Measurements from ENCODE around the gene ELOVL7.
"Not testable (repeated sequence)": the region's sequence is repeated elsewhere in the genome, so short reads cannot be mapped to it uniquely, and the experiment has no call there.

The ELOVL7 gene

GRCh38 chr5:60830581-60831127 lies 13.4 kb downstream of the ELOVL7 start:
- no peak for DNase-seq (ENCODE audit: low spot score)

DNA sequence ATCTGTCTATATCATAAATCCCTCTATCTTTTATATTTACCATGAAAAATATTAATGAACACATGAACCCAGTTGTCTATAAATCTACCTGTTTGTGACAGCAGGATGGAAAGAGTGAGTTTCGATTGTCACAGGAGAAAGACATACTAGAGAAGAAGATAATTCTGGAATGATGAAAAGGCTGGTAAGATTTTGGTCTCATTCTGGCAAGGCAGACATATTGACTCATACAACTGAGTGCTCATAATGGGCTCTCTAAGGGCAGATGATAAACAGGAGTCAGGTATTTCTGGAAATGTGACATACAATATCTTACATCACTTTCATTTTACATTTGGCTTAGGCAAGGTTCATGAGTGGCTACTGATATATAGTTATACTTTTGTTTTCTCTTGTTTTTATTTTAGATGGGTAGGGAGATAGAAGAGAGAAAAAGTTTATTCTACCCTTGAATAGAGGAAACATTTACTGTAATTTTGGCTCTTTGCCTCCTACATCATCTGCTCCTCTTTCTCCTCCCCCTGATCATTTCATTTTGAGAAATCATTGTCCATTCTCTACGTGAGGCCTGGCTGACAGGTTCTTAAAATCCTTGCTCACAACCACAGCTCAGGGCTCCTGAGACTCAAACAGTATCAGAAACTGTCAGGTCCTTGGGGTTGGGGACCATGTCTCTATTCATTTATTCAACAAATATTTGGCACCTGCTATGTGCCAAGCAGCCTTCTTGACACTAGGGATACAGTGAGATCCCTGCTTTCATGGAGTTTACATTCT lies 14.4 kb downstream of the ELOVL7 start:
- DNase-seq (ENCODE audit: low spot score), result no peak

- no peak for DNase-seq (ENCODE audit: low spot score)
Observed at GRCh38 chr5:60827201-60827600, 16.9 kb downstream of the ELOVL7 start.

DNA sequence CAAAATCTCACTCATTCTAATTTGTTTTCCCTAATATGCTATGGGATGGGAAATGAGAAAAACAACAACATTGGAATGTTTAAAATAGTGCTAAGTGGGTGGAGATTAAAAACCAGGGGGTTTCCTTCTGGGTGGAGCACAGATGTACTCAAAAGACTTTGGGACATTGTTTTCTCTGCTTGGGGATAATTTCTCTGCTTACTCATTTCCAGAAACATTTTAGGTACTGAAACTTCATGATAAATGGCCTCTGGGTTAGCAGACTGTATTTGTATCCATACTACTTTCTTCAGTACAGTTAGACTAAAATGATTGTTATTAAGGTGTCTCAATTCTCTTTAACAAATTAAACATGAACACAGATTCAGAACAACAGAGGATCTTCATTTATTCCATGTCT lies 17.4 kb downstream of the ELOVL7 start:
- DNase-seq (ENCODE audit: low spot score), result no peak

DNA sequence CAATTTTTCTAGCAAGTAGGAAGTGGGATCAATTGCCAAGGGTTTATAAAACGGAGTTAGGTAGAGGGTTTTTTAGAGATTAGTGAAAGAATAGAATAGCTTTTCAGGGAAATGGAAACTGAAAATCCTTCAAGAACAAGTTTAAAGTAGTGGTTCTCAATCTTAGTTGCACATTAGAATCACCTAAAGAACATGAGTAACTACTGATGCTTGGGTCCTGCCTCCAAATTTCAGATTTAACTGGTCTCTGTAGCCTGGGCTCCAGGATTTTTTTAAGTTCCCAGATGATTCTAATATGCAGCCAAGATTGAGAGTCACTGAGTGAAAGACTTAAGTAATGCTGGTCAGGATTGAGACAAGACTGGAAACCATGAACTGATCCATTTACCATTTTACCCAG lies 20.5 kb downstream of the ELOVL7 start:
- DNase-seq (ENCODE audit: low spot score), result no peak

GRCh38 chr5:60822285-60822556 lies 21.8 kb downstream of the ELOVL7 start:
- DNase-seq (ENCODE audit: low spot score), result no peak

- DNase-seq (ENCODE audit: low spot score), result no peak
Observed at GRCh38 chr5:60821488-60822284, 22.4 kb downstream of the ELOVL7 start.

- DNase-seq (ENCODE audit: low spot score), result no peak
Observed at GRCh38 chr5:60820593-60821487, 23.2 kb downstream of the ELOVL7 start.

GRCh38 chr5:60816138-60816537 lies 27.9 kb downstream of the ELOVL7 start:
- not testable (repeated sequence) for DNase-seq (ENCODE audit: low spot score)

- no peak for DNase-seq (ENCODE audit: low spot score)
Observed at GRCh38 chr5:60814498-60814897, 29.6 kb downstream of the ELOVL7 start.

DNA sequence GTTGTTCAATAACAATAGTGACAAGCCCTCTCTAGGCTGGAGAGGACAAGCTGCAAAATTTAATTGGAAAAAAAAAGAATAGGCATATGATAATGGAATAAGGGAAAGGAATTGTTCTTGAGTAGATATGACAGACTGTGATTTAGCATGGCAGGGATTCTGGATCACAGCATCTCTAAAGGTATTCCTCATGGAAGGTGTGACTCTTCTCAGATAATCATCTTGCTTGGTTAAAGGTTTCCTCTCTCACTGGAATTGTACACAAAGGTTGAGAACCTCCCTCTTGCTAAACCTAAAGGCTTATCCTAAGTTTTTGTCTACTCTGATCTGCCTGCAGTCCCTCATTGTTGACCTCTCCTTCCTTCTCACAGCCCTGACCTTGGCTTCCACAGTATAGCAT lies 31.6 kb downstream of the ELOVL7 start:
- DNase-seq (ENCODE audit: low spot score), result no peak

- no peak for DNase-seq (ENCODE audit: low spot score)
Observed at GRCh38 chr5:60811105-60811504, 33.0 kb downstream of the ELOVL7 start.

DNA sequence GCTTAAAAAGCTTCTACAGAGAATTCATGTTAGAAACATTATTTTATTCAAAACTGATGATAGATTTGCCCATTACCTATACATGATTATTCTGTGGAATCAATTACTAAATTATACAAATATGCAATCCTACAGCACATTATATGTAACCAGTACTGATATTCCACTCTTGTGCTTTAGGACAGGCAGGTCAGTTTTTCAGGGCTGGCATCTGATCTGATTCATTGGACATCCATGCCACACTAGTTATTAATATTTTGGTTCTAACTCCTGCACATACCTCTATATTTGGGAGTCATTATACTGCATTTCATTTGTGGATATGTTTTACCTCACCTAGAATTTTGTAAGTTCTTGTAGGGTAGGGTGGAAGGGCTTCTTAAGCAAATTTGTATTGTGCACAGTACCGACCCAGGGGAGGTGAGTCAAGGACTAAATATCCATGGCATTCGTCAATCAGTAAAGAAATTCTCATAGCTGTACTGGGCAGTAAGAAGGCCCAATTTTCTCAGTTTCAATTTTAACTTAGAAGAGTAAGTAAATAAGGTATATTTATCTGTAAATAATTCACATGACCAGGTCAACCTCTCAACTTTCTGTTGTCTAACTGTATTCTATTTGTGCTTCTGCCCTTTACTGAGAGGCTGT lies 33.5 kb downstream of the ELOVL7 start:
- DNase-seq (ENCODE audit: low spot score), result no peak

DNA sequence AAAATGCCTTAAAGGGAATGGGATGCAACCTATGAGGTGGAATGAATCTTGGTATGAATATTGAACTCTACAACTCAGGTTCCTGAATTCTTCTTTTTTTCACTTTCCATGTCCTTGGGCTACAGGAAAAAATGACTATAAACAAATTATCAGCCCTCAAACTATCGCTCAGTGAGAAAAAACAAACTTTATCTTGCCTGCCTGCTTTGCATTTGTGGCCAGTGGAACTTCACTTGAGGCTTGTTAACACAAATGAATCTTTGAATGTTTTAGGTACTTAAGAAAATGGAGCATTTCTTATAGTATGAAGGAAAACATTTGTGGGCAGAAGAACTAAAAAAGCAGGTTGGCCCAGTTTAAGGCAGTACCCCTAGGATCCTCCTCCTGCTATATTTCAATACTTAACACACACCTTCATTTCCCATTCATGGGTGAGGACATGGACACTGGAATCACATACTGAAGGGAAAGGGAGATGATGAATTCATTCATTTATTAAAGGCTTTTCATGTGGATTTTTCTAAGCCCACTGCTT lies 34.1 kb downstream of the ELOVL7 start:
- DNase-seq (ENCODE audit: low spot score), result no peak

GRCh38 chr5:60806591-60807243 lies 37.4 kb downstream of the ELOVL7 start:
- no peak for DNase-seq (ENCODE audit: low spot score)

DNA sequence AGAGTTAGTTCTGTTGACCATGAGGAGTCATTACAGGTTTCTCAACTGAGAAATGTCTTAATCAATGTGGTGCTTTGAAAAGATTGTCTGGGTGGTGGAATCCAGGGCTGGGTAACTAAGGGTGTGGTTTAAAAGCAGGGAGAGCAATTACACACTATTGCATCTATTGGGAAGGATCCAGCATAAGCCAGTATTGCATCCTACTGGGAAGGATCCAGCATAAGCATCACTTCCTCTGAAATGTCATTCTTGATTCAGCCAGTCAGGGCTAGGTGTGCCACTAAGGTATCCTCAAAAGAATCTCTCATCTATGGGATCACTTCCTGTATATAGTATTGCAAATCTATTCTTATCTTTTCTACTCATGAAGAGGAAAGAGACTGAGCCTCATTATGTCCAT lies 38.6 kb downstream of the ELOVL7 start:
- no peak for DNase-seq (ENCODE audit: low spot score)

- no peak for DNase-seq (ENCODE audit: low spot score)
Observed at GRCh38 chr5:60803712-60804111, 40.4 kb downstream of the ELOVL7 start.

DNA sequence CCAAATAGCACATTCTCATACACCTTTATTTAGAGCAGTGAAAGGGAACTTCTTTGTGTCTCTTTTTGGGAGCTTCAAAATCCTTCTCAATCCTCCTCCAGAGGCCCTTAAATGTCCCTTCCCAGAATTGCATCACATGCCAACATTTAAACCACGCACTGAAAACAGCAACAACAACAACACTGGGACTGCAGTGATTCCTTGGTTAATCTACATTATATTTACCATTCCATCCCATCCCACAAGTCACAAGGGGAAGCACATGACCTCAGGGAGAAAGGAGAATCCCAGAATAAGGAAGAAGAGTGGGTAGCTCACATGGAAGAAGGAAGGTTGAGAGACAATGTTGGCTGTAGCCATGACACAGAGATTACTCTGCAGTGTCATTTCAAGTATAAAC lies 41.1 kb downstream of the ELOVL7 start:
- no peak for DNase-seq (ENCODE audit: low spot score)

- no peak for DNase-seq (ENCODE audit: low spot score)
Observed at GRCh38 chr5:60802226-60802625, 41.8 kb downstream of the ELOVL7 start.

DNA sequence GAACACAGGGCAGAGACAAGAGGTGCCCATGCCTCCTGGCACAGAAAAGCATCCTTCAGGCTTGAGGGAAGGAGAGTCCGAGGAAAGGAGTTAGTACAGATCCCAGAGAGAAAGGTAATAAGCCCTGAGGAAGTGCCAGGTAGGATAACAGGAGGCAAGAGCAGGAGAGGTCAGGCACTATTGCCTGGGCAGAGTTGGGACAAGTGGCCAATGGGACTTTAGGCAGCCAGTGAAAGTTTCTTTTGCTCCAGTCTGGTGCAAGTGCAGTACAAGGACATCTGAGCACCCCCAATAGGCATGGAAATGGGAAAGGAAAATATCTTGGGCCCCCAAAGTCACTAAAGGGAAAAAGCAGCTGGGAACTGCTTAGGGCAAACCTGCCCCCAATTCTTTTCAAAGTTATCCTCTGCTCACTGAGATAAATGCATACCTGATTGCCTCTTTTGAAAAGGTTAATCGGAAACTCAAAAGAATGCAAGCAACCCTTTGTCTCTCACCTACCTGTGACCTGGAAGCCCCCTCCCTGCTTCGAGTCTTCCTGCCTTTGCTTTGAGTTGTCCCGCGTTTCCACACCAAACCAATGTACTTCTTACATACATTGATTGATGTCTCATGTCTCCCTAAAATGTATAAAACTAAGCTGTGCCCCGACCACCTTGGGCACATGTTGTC lies 46.5 kb downstream of the ELOVL7 start:
- no peak for DNase-seq (ENCODE audit: low spot score)
